AG09309 (cell line): ENCODE data around the gene WDR12.

Experiments used
- DNase-seq: peaks from one replicate; pipeline ENCODE4 v3.0.0-alpha.2; 2010; ENCODE audit warnings: low read depth
- H3K4me3 ChIP-seq: 2 replicates; pipeline ENCODE4 v1.5.1; 2011; ENCODE audit warnings: mild to moderate bottlenecking, low read depth, low read length, moderate library complexity; ENCODE audit not compliant: control insufficient read depth
- TF ChIP-seq, protein P1 (sequence below): IDR thresholded peaks from 2 replicates; pipeline ENCODE4 v1.5.1; 2011; ENCODE audit warnings: mild to moderate bottlenecking, low read depth, low read length, inconsistent platforms; ENCODE audit not compliant: insufficient read depth, control insufficient read depth; ENCODE audit errors: missing control alignments

The WDR12 gene

DNA sequence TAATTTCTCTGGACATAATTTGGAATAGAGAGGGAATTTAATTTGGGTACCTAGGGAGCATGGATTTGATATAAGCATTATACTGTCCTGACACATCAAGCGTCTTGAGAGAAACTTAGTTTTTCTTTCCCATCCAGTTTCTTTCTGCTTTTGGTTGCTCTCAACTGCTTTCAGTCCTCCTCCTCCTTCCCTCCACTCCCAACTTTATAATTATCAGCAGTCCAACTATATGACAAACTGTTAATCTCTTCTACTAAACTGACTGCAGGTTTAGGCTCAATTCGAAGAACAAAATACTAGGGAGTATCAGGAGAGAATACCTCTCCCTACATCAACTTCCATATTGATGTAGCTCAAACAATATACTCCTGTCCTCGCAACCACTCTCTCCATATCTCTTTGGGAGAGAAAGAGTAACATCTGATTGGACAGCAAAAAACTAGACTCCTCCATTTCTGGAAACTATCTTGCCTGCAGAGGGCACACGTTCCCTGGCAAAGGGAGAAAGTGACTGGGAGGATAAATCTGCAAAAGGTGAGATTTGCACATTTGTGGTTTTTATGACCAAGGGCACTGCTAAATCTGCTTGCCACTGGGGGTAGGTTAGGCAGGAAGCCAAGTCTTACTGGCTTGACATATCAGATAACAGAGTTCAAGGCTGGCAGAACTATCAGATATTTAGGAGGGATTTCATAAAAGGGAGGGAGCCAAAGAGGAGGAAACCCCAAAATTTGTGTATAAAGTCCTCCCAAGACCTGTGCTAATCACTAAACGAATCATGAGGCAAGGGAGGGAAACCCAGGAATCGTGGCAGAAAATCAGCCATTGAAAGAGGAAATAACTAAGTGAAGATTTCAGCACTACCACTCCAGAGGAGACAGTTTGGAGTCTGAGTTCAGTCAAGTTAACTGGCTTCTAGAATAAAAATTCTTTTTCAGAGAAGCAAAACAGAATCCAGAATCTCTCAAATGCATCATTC lies 79.9 kb downstream of the WDR12 start:
- peak; percentile 21 for DNase-seq
- TF ChIP-seq, protein P1, sequence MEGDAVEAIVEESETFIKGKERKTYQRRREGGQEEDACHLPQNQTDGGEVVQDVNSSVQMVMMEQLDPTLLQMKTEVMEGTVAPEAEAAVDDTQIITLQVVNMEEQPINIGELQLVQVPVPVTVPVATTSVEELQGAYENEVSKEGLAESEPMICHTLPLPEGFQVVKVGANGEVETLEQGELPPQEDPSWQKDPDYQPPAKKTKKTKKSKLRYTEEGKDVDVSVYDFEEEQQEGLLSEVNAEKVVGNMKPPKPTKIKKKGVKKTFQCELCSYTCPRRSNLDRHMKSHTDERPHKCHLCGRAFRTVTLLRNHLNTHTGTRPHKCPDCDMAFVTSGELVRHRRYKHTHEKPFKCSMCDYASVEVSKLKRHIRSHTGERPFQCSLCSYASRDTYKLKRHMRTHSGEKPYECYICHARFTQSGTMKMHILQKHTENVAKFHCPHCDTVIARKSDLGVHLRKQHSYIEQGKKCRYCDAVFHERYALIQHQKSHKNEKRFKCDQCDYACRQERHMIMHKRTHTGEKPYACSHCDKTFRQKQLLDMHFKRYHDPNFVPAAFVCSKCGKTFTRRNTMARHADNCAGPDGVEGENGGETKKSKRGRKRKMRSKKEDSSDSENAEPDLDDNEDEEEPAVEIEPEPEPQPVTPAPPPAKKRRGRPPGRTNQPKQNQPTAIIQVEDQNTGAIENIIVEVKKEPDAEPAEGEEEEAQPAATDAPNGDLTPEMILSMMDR: peak; percentile 81
- no peak overlapping the region for H3K4me3 ChIP-seq

DNA sequence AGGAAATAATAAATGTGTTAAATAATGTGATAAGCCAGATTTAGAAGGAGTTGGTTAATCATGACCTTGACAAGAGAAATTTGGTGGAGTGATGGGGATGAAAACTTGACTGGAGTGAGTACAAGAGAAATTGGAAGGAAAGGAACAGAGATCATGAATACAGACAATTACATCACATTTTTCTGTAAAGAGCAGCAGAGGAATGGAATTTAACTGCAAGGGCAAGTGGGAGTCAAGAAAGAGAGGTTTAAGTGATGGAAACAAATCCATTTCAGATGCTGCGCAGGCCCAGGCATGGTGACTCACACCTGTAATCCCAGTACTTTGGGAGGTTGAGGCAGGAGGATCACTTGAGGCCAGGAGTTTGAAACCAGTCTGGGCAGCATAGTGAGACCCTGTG lies 86.6 kb downstream of the WDR12 start:
- DNase-seq: no peak
- no peak overlapping the region for H3K4me3 ChIP-seq
- TF ChIP-seq, protein P1: no peak
